OCI-LY7 (cell line): ENCODE measurements around the gene GNAQ. TPM values are rescaled to one million over a fixed set of nuclear protein-coding genes. Genes with fewer than 3 reads are reported as not detected.

ENCODE experiments used
- BruUV-seq: library from RNA; stranded (reverse); fragments of 400-500 nt; replicated peaks from 2 replicates; lab custom pipeline; 2021; lab: Mats Ljungman, UMichigan
- CTCF ChIA-PET: fragments of 300-600 bp; sonication (Branson Sonifier 250); formaldehyde crosslinking; loops from one replicate; lab custom pipeline; 2022; ENCODE audit warnings: antibody characterized with exemption; ENCODE audit not compliant: unreplicated experiment; lab: Charles Lee
- POLR2A ChIA-PET: fragments of 300-600 bp; sonication (Branson Sonifier 250); formaldehyde crosslinking; loops from one replicate; lab custom pipeline; 2022; ENCODE audit warnings: antibody characterized with exemption; lab: Charles Lee
- DNase-seq: peaks from one replicate; pipeline ENCODE4 v3.0.0-alpha.2; 2015; ENCODE audit warnings: low spot score
- H2AFZ ChIP-seq: fragments of 200-600 bp; sonication (generic), shearing (Covaris generic); 2 replicates; pipeline ENCODE4 v1.6.1; 2014; ENCODE audit warnings: mild to moderate bottlenecking, antibody characterized with exemption, low read length, moderate library complexity
- H3K27ac ChIP-seq: fragments of 200-600 bp; sonication (generic); 2 replicates; pipeline ENCODE4 v1.5.1; 2014; ENCODE audit warnings: mixed run types, low read depth, mild to moderate bottlenecking, moderate library complexity, low read length, inconsistent platforms; ENCODE audit not compliant: poor library complexity, severe bottlenecking
- H3K36me3 ChIP-seq: fragments of 200-600 bp; sonication (generic); 2 replicates; pipeline ENCODE4 v1.6.1; 2014; ENCODE audit warnings: mild to moderate bottlenecking, antibody characterized with exemption, low read length, moderate library complexity, mixed read lengths; ENCODE audit not compliant: insufficient read depth
- H3K4me1 ChIP-seq: fragments of 200-600 bp; sonication (generic); 2 replicates; pipeline ENCODE4 v1.5.1; 2014; ENCODE audit warnings: mild to moderate bottlenecking, low read length; ENCODE audit not compliant: insufficient read depth, poor library complexity, severe bottlenecking
- H3K4me2 ChIP-seq: fragments of 200-600 bp; sonication (generic); 2 replicates; pipeline ENCODE4 v1.6.1; 2014; ENCODE audit warnings: mild to moderate bottlenecking, low read length
- H3K4me3 ChIP-seq: fragments of 200-600 bp; sonication (generic); 2 replicates; pipeline ENCODE4 v1.5.1; 2014; ENCODE audit warnings: mild to moderate bottlenecking, low read depth, low read length; ENCODE audit not compliant: poor library complexity, severe bottlenecking
- H3K79me2 ChIP-seq: fragments of 200-600 bp; sonication (generic); 2 replicates; pipeline ENCODE4 v1.6.1; 2016; ENCODE audit warnings: low read depth, mild to moderate bottlenecking, low read length, moderate library complexity, mixed read lengths; ENCODE audit not compliant: insufficient read depth
- H3K9me2 ChIP-seq: fragments of 200-600 bp; sonication (generic); 2 replicates; pipeline ENCODE4 v1.6.1; 2016; ENCODE audit warnings: mild to moderate bottlenecking, low read length, mixed read lengths; ENCODE audit not compliant: insufficient read depth
- H3K9me3 ChIP-seq: fragments of 200-600 bp; sonication (generic); 2 replicates; pipeline ENCODE4 v1.6.1; 2014; ENCODE audit warnings: mild to moderate bottlenecking, mixed run types, low read length, mixed read lengths
- H4K20me1 ChIP-seq: fragments of 200-600 bp; sonication (generic); 2 replicates; pipeline ENCODE4 v1.6.1; 2014; ENCODE audit warnings: mild to moderate bottlenecking, antibody characterized with exemption, low read length, moderate library complexity, mixed read lengths; ENCODE audit not compliant: insufficient read depth
- EZH2phosphoT487 ChIP-seq: fragments of 200-600 bp; sonication (generic); IDR thresholded peaks from 2 replicates; pipeline ENCODE4 v1.6.1; 2018; ENCODE audit warnings: low read depth, borderline replicate concordance, mild to moderate bottlenecking, mixed run types, antibody characterized with exemption, low read length, moderate library complexity, mixed read lengths
- intact Hi-C: fragments of 100-400 bp; cut with micrococcal nuclease; formaldehyde crosslinking; loops from one replicate; pipeline ENCODE4 v1.10.0; 2022; ENCODE audit not compliant: unreplicated experiment
- total RNA-seq, 2 experiments: library from RNA; depleted of rRNA in 1 of 2; stranded (reverse); fragments of >200 nt in 1 of 2; shearing (Covaris generic) in 1 of 2; gene quantifications; 2 replicates each; pipeline ENCODE4 v1.2.3, GENCODE V29; 2014 to 2022
- TF ChIP-seq, protein P1 (sequence below): fragments of 200-600 bp; sonication (generic); conservative IDR thresholded peaks from 2 replicates; pipeline ENCODE4 v1.5.1; 2014; ENCODE audit warnings: mild to moderate bottlenecking, antibody characterized with exemption, low read length, moderate library complexity, mixed read lengths

GNAQ gene
- total RNA-seq, 2 experiments from 2014 or later, result not detected

DNA sequence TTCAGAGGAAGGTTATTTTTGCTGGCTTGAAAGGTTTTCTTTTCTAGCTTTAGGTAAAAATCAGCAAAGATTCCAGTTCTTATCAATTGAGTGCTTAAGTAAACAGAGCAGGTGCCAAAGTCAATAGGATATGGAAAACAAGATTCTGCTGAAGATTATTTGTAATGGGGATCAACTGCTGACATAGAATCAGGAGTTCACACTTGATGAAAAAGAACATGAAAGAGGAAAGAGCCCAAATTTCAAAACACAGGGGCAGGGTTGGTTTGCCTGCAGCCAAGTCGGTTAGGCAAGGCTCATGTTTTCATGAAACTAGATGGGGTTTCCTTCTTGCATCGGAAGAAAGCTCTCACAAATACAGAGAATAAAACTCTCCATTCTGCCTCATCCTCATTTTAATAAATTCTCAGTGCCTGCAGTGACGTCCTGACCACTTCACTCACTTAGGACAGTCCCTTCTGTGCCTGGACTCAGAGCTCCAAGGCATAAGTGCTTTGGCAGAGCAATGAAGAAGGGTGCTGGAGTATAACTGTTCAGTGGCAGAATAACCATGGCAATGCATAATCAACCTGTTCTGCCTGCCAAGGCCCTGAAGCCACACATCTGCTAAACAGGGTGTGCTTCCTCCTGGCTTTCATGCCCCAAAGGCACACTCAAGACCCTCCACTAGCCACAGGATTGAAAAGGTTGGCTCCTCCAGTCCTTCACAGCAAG is 179.6 kb downstream of the GNAQ start:
- TF ChIP-seq, protein P1, sequence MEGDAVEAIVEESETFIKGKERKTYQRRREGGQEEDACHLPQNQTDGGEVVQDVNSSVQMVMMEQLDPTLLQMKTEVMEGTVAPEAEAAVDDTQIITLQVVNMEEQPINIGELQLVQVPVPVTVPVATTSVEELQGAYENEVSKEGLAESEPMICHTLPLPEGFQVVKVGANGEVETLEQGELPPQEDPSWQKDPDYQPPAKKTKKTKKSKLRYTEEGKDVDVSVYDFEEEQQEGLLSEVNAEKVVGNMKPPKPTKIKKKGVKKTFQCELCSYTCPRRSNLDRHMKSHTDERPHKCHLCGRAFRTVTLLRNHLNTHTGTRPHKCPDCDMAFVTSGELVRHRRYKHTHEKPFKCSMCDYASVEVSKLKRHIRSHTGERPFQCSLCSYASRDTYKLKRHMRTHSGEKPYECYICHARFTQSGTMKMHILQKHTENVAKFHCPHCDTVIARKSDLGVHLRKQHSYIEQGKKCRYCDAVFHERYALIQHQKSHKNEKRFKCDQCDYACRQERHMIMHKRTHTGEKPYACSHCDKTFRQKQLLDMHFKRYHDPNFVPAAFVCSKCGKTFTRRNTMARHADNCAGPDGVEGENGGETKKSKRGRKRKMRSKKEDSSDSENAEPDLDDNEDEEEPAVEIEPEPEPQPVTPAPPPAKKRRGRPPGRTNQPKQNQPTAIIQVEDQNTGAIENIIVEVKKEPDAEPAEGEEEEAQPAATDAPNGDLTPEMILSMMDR, result no peak
- TF ChIP-seq EZH2phosphoT487, result no peak
- CTCF ChIA-PET, result no interaction called here
- no peak overlapping the region for H3K27ac ChIP-seq
- H3K4me3 ChIP-seq, result no peak overlapping the region
- DNase-seq, result no peak
- POLR2A ChIA-PET, result no interaction called here
- no peaks in the 10 kb centered on the region for H3K9me3 ChIP-seq
- intact Hi-C loops, result no loop called here
- no peaks in the 10 kb centered on the region for H3K36me3 ChIP-seq
- H2AFZ ChIP-seq, result no peak overlapping the region
- no peaks in the 10 kb centered on the region for H3K9me2 ChIP-seq
- no peaks in the 10 kb centered on the region for H3K79me2 ChIP-seq
- BruUV-seq, result no TSS peak
- H4K20me1 ChIP-seq, result no peaks in the 10 kb centered on the region
- H3K4me2 ChIP-seq, result no peak overlapping the region
- no peaks in the 10 kb centered on the region for H3K4me1 ChIP-seq

- TF ChIP-seq, protein P1, result no peak
- TF ChIP-seq EZH2phosphoT487, result no peak
- BruUV-seq, result no TSS peak
- Histone ChIP-seq H3K4me3 (no peak overlapping the region), H3K36me3 (no peaks in the 10 kb centered on the region), H4K20me1 (no peaks in the 10 kb centered on the region), H3K9me2 (no peaks in the 10 kb centered on the region), H3K4me1 (no peaks in the 10 kb centered on the region), H3K79me2 (no peaks in the 10 kb centered on the region), H2AFZ (no peak overlapping the region), H3K27ac (no peak overlapping the region), H3K4me2 (no peak overlapping the region), H3K9me3 (no peaks in the 10 kb centered on the region)
- no peak for DNase-seq
- ChIA-PET POLR2A (interaction anchor here (0.7 to 1.0 kb wide), 3 partner anchors 11 to 475 kb away, joined by 3 read pairs; no protein-coding TSS in a partner anchor), CTCF (no interaction called here)
- intact Hi-C loops, result no loop called here
Observed at GRCh38 chr9:77848897-77849296, 182.7 kb downstream of the GNAQ start.

GRCh38 chr9:77848404-77848803 is 183.2 kb downstream of the GNAQ start:
- Histone ChIP-seq H3K4me1 (no peaks in the 10 kb centered on the region), H3K36me3 (no peaks in the 10 kb centered on the region), H2AFZ (no peak overlapping the region), H3K9me2 (no peaks in the 10 kb centered on the region), H3K9me3 (no peaks in the 10 kb centered on the region), H3K79me2 (no peaks in the 10 kb centered on the region), H4K20me1 (no peaks in the 10 kb centered on the region), H3K27ac (no peak overlapping the region), H3K4me3 (no peak overlapping the region), H3K4me2 (no peak overlapping the region)
- ChIA-PET CTCF (no interaction called here), POLR2A (interaction anchor here (0.7 to 1.0 kb wide), 3 partner anchors 11 to 475 kb away, joined by 3 read pairs; no protein-coding TSS in a partner anchor)
- no peak for DNase-seq
- intact Hi-C loops, result no loop called here
- TF ChIP-seq EZH2phosphoT487, result no peak
- TF ChIP-seq, protein P1, result no peak
- BruUV-seq, result no TSS peak
